H1 (cell line): ENCODE measurements around the gene NCK2. TPM values are rescaled to one million over a fixed set of nuclear protein-coding genes. Genes with fewer than 3 reads are reported as not detected.

Source experiments
- CTCF ChIA-PET: fragments of 300-600 bp; sonication (Branson Sonifier 250); formaldehyde crosslinking; loops from one replicate; lab custom pipeline; 2021; ENCODE audit not compliant: partially characterized antibody; lab: Charles Lee
- POLR2A ChIA-PET: fragments of 300-600 bp; sonication (Branson Sonifier 250); formaldehyde crosslinking; loops from one replicate; lab custom pipeline; 2021; ENCODE audit warnings: inconsistent platforms; ENCODE audit not compliant: partially characterized antibody; lab: Charles Lee
- DNase-seq, 2 experiments: peaks; one replicate each; pipeline versions ENCODE4 v3.0.0 to v3.0.0-alpha.2; 2010 to 2022; ENCODE audit warnings: low spot score in 2 of 2, low read depth in 1 of 2, mixed read lengths in 1 of 2
- FAIRE-seq: peaks from 2 replicates; lab custom pipeline; 2011; peaks lifted over from hg19 to GRCh38; lab: Jason Lieb, UNC
- H2AFZ ChIP-seq: 2 replicates; pipeline ENCODE4 v1.8.1; 2012; ENCODE audit warnings: low read length, inconsistent platforms
- H2AK5ac ChIP-seq: 2 replicates; pipeline ENCODE4 v1.6.1; 2013; ENCODE audit warnings: low read depth, low read length
- H2BK120ac ChIP-seq: replicated peaks from 2 replicates; pipeline ENCODE3; 2013; ENCODE audit warnings: low read depth, low read length, inconsistent platforms
- H2BK12ac ChIP-seq: 2 replicates; pipeline ENCODE4 v1.6.1; 2013; ENCODE audit warnings: low read depth, low read length
- H2BK15ac ChIP-seq: 2 replicates; pipeline ENCODE4 v1.6.1; 2013; ENCODE audit warnings: low read length
- H2BK20ac ChIP-seq: 2 replicates; pipeline ENCODE4 v1.6.1; 2013; ENCODE audit warnings: low read length
- H2BK5ac ChIP-seq: 2 replicates; pipeline ENCODE4 v1.6.1; 2013; ENCODE audit warnings: low read depth, low read length
- H3K14ac ChIP-seq: 2 replicates; pipeline ENCODE4 v1.6.1; 2013; ENCODE audit warnings: inconsistent platforms; ENCODE audit not compliant: insufficient read length
- H3K18ac ChIP-seq: 2 replicates; pipeline ENCODE4 v1.6.1; 2013; ENCODE audit warnings: low read length; ENCODE audit errors: extremely low read depth
- H3K23ac ChIP-seq: 2 replicates; pipeline ENCODE4 v1.6.1; 2013; ENCODE audit warnings: inconsistent platforms; ENCODE audit not compliant: insufficient read length
- H3K23me2 ChIP-seq: 2 replicates; pipeline ENCODE4 v1.6.1; 2013; ENCODE audit warnings: low read depth, low read length
- H3K27ac ChIP-seq: 2 replicates; pipeline ENCODE4 v1.6.1; 2011; ENCODE audit warnings: low read depth, low read length, inconsistent platforms
- H3K27me3 ChIP-seq, 4 experiments: replicated peaks in 1 of 4; 1 replicate in 1 of 4; 2 replicates in 3 of 4; pipeline versions ENCODE4 v1.6.1 to v1.8.1; 2011 to 2013; ENCODE audit warnings: low read length in 3 of 4, mild to moderate bottlenecking in 3 of 4, inconsistent platforms in 2 of 4, mixed read lengths in 2 of 4, moderate library complexity in 1 of 4; ENCODE audit not compliant: control insufficient read depth in 3 of 4, insufficient read depth in 3 of 4; ENCODE audit errors: extremely low read depth in 1 of 4
- H3K36me3 ChIP-seq, 4 experiments: 2 replicates each; pipeline versions ENCODE4 v1.6.1 to v1.8.1; 2011 to 2013; ENCODE audit warnings: mild to moderate bottlenecking in 4 of 4, low read length in 3 of 4, moderate library complexity in 2 of 4, control low read depth in 1 of 4, inconsistent platforms in 1 of 4; ENCODE audit not compliant: insufficient read depth in 4 of 4, control insufficient read depth in 2 of 4
- H3K4ac ChIP-seq: replicated peaks from 2 replicates; pipeline ENCODE3; 2013; ENCODE audit warnings: low read length, low read depth, mixed read lengths, inconsistent platforms; ENCODE audit not compliant: insufficient read length
- H3K4me1 ChIP-seq, 4 experiments: replicated peaks in 1 of 4; 1 replicate in 1 of 4; 2 replicates in 3 of 4; pipeline versions ENCODE4 v1.6.1 to v1.8.1; 2011 to 2013; ENCODE audit warnings: low read length in 3 of 4, inconsistent platforms in 2 of 4, mixed read lengths in 1 of 4; ENCODE audit not compliant: insufficient read depth in 4 of 4, control insufficient read depth in 3 of 4
- H3K4me2 ChIP-seq, 2 experiments: 2 replicates each; pipeline versions ENCODE4 v1.6.1 to v1.8.1; 2011 to 2013; ENCODE audit warnings: low read depth in 2 of 2, low read length in 2 of 2, control low read depth in 1 of 2, inconsistent platforms in 1 of 2, mild to moderate bottlenecking in 1 of 2; ENCODE audit not compliant: insufficient read depth in 1 of 2
- H3K4me3 ChIP-seq, 4 experiments: fragments of 200-600, 300-600 bp in 1 of 4; sonication (generic), shearing (Covaris generic), sonication (Bioruptor Twin) in 1 of 4; 2 replicates each; pipeline versions ENCODE4 v1.5.1 to v1.8.1; 2011 to 2016; ENCODE audit warnings: low read length in 4 of 4, low read depth in 3 of 4, control low read depth in 2 of 4, inconsistent platforms in 2 of 4, mild to moderate bottlenecking in 2 of 4, mixed read lengths in 1 of 4, moderate library complexity in 1 of 4; ENCODE audit not compliant: insufficient read depth in 2 of 4; ENCODE audit errors: extremely low read depth in 1 of 4
- H3K56ac ChIP-seq: replicated peaks from 2 replicates; pipeline ENCODE3; 2013; ENCODE audit warnings: low read depth, mild to moderate bottlenecking, mixed read lengths, low read length, inconsistent platforms; ENCODE audit not compliant: insufficient read length
- H3K79me1 ChIP-seq: 2 replicates; pipeline ENCODE4 v1.6.1; 2013; ENCODE audit warnings: low read depth, low read length, control low read depth
- H3K79me2 ChIP-seq, 2 experiments: 2 replicates each; pipeline versions ENCODE4 v1.6.1 to v1.8.1; 2012 to 2013; ENCODE audit warnings: low read length in 2 of 2, mild to moderate bottlenecking in 2 of 2, inconsistent platforms in 1 of 2; ENCODE audit not compliant: insufficient read depth in 2 of 2, control insufficient read depth in 1 of 2
- H3K9ac ChIP-seq, 4 experiments: replicated peaks in 1 of 4; 1 replicate in 1 of 4; 2 replicates in 3 of 4; pipeline versions ENCODE4 v1.6.1 to v1.8.1; 2011 to 2013; ENCODE audit warnings: low read depth in 3 of 4, low read length in 3 of 4, control low read depth in 2 of 4, mild to moderate bottlenecking in 2 of 4, moderate library complexity in 2 of 4, inconsistent platforms in 1 of 4; ENCODE audit errors: extremely low read depth in 1 of 4
- H3K9me3 ChIP-seq, 2 experiments: 2 replicates each; pipeline versions ENCODE4 v1.6.1 to v1.8.1; 2012 to 2013; ENCODE audit warnings: mild to moderate bottlenecking in 2 of 2, moderate library complexity in 2 of 2, control low read depth in 1 of 2, inconsistent platforms in 1 of 2, low read depth in 1 of 2, low read length in 1 of 2, mixed read lengths in 1 of 2; ENCODE audit not compliant: insufficient read depth in 2 of 2
- H4K20me1 ChIP-seq, 2 experiments: replicated peaks in 1 of 2; 2 replicates each; pipeline versions ENCODE3 to v1.8.1; 2011 to 2013; ENCODE audit warnings: inconsistent platforms in 2 of 2, low read length in 2 of 2, mild to moderate bottlenecking in 1 of 2; ENCODE audit not compliant: insufficient read depth in 2 of 2, control insufficient read depth in 1 of 2
- H4K5ac ChIP-seq: 2 replicates; pipeline ENCODE4 v1.6.1; 2013; ENCODE audit warnings: low read length, low read depth, mixed read lengths, inconsistent platforms; ENCODE audit not compliant: insufficient read length
- H4K8ac ChIP-seq: 2 replicates; pipeline ENCODE4 v1.8.0; 2013; ENCODE audit warnings: mild to moderate bottlenecking, moderate library complexity, low read length, inconsistent platforms; ENCODE audit not compliant: insufficient read depth; ENCODE audit errors: extremely low read depth
- H4K91ac ChIP-seq: replicated peaks from 2 replicates; pipeline ENCODE3; 2013; ENCODE audit warnings: low read length, mixed read lengths, inconsistent platforms; ENCODE audit not compliant: insufficient read length
- EP300 ChIP-seq, 2 experiments: IDR thresholded peaks; 1 replicate in 1 of 2; 2 replicates in 1 of 2; pipeline ENCODE4 v1.6.1; 2011 to 2012; ENCODE audit warnings: low read depth in 2 of 2, low read length in 2 of 2, mild to moderate bottlenecking in 2 of 2, borderline replicate concordance in 1 of 2, inconsistent platforms in 1 of 2, moderate library complexity in 1 of 2
- GABPA ChIP-seq: IDR thresholded peaks from 2 replicates; pipeline ENCODE4 v1.6.1; 2011; ENCODE audit warnings: mild to moderate bottlenecking, low read length, moderate library complexity, borderline replicate concordance; ENCODE audit not compliant: insufficient read depth
- JUN ChIP-seq: IDR thresholded peaks from 2 replicates; pipeline ENCODE4 v1.6.1; 2011; ENCODE audit warnings: low read depth, mild to moderate bottlenecking, improper control_type of control experiment, low read length
- NANOG ChIP-seq: IDR thresholded peaks from 2 replicates; pipeline ENCODE4 v1.6.1; 2011; ENCODE audit warnings: low read length, low read depth, mild to moderate bottlenecking, inconsistent platforms; ENCODE audit not compliant: insufficient read depth, poor library complexity, severe bottlenecking
- RNF2 ChIP-seq: fragments of 200-900, 300-1000 bp; sonication (generic); IDR thresholded peaks from 2 replicates; pipeline ENCODE4 v1.7.1; 2016; ENCODE audit warnings: borderline replicate concordance, low read depth, mild to moderate bottlenecking, antibody characterized with exemption, low read length; ENCODE audit not compliant: poor library complexity, severe bottlenecking; ENCODE audit errors: missing control alignments
- RXRA ChIP-seq: IDR thresholded peaks from 2 replicates; pipeline ENCODE4 v1.6.1; 2011; ENCODE audit warnings: low read depth, mild to moderate bottlenecking, low read length, moderate library complexity; ENCODE audit not compliant: insufficient read depth
- SIN3A ChIP-seq, 2 experiments: IDR thresholded peaks in 1 of 2; conservative IDR thresholded peaks in 1 of 2; 2 replicates each; pipeline ENCODE4 v1.6.1; 2011 to 2012; ENCODE audit warnings: low read length in 2 of 2, improper control_type of control experiment in 1 of 2, low read depth in 1 of 2, mild to moderate bottlenecking in 1 of 2
- TAF1 ChIP-seq: IDR thresholded peaks from 2 replicates; pipeline ENCODE4 v1.6.1; 2011; ENCODE audit warnings: mild to moderate bottlenecking, low read depth, low read length
- TCF12 ChIP-seq: IDR thresholded peaks from 2 replicates; pipeline ENCODE4 v1.6.1; 2011; ENCODE audit warnings: low read depth, mild to moderate bottlenecking, low read length
- TEAD4 ChIP-seq: IDR thresholded peaks from 2 replicates; pipeline ENCODE4 v1.6.1; 2012; ENCODE audit warnings: low read depth, low read length, inconsistent platforms, mixed read lengths
- WGBS, 2 experiments: shearing (Covaris generic) in 1 of 2; methylation state at CpG; one replicate each; pipeline versions ENCODE4 v1.1.6 to v1.1.7; 2013 to 2015; ENCODE audit warnings: low lambda C conversion rate in 2 of 2, mixed read lengths in 2 of 2, inconsistent platforms in 1 of 2, low coverage in 1 of 2, missing lambda C conversion rate in 1 of 2; ENCODE audit not compliant: insufficient replicate concordance in 2 of 2, insufficient coverage in 1 of 2, insufficient read length in 1 of 2; ENCODE audit errors: extremely low coverage in 1 of 2, missing lambda C conversion rate in 1 of 2; 5-methylcytosine and 5-hydroxymethylcytosine counted together
- polyA plus RNA-seq, 7 experiments: library from polyadenylated mRNA; depleted of rRNA in 3 of 7; stranded (reverse) in 5 of 7; unstranded in 2 of 7; fragments of >200 nt in 5 of 7; fragments of 200-250 nt in 2 of 7; gene quantifications; 1 replicate in 5 of 7; 2 replicates in 1 of 7; 4 replicates in 1 of 7; pipeline versions ENCODE4 v1.2.1 to v1.2.3, GENCODE V29; 2011 to 2013; ENCODE audit warnings: missing spikeins in 2 of 7, mixed read lengths in 2 of 7
- total RNA-seq: library from RNA; stranded (reverse); fragmentation: NEBNext Ultra II Directional; extraction: Animal tissue kit (Norgen Biotek cat#: 25700); gene quantifications from 2 replicates; pipeline ENCODE4 v1.2.1, GENCODE V29; 2021

NCK2 gene
- total and polyA plus RNA-seq, 2 of the 8 experiments (the other 6 are each of a cell fraction or from before 2014, with no cell fraction given): 30.3 to 65.7 TPM

- Histone ChIP-seq H2BK120ac (no peak overlapping the region), H4K20me1 (peaks cover 2 to 16% of the 10 kb centered on the region in 2 experiments), H2BK12ac (no peak overlapping the region; the same call in 1 of the 2 replicates), H3K23me2 (no peaks in the 10 kb centered on the region), H3K79me2 (peaks cover 16 to 89% of the 10 kb centered on the region in 2 experiments), H3K9ac (no peak overlapping the region), H3K4ac (no peak overlapping the region), H2AK5ac (no peak overlapping the region), H3K27me3 (no peaks in the 10 kb centered on the region), H4K5ac (no peak overlapping the region), H2BK20ac (no peak overlapping the region; the same call in 1 of the 2 replicates), H2BK5ac (no peak overlapping the region), H4K8ac (no peak overlapping the region), H3K18ac (no peak overlapping the region; the same call in 1 of the 2 replicates), H3K56ac (no peak overlapping the region), H4K91ac (peak overlapping the region; percentile 32), H2BK15ac (no peak overlapping the region), H3K23ac (no peak overlapping the region), H2AFZ (no peak overlapping the region), H3K4me3 (no peak overlapping the region), H3K27ac (no peak overlapping the region), H3K79me1 (peaks cover 13% of the 10 kb centered on the region; the same call in 1 of the 2 replicates), H3K4me1 (peaks cover 2 to 18% (median 13%) of the 10 kb centered on the region in 4 experiments; a peak in 6 of 7 replicates), H3K4me2 (no peak overlapping the region), H3K14ac (no peak overlapping the region), H3K9me3 (no peaks in the 10 kb centered on the region), H3K36me3 (no peaks in the 10 kb centered on the region)
- ChIA-PET CTCF (no interaction called here), POLR2A (interaction anchor here (0.6 kb wide), 1 partner anchor 20 kb away, joined by 3 read pairs; no protein-coding TSS in a partner anchor)
- 83% methylated on average over 8 of the region's 8 CpGs; no CpG with 5 or more reads in 1 of the 2 experiments for WGBS, 2 experiments
- DNase-seq: peak in 1 of 2 experiments; percentile 37
- FAIRE-seq: no peak
- no peak for TF ChIP-seq JUN
- no peak for TF ChIP-seq TAF1
- TF ChIP-seq GABPA: no peak
- no peak for TF ChIP-seq TCF12
- TF ChIP-seq EP300 (IDR thresholded peaks at IDR 0.05; ENCODE audit: borderline replicate concordance in 1 of 2, low read depth in 2 of 2, low read length in 2 of 2): no peak
- TF ChIP-seq RXRA: no peak
- TF ChIP-seq NANOG: no peak
- TF ChIP-seq RNF2: no peak
- no peak for TF ChIP-seq SIN3A (conservative IDR thresholded peaks at IDR 0.05 in 1 of 2, IDR thresholded peaks at IDR 0.05 in 1 of 2; ENCODE audit: low read depth in 1 of 2, low read length in 2 of 2)
- TF ChIP-seq TEAD4: no peak
Measured at GRCh38 chr2:105806996-105807395, 62.3 kb downstream of the NCK2 start.
